ENCODE results near the gene ROR2.

Gene ROR2

GRCh38 chr9:91840882-91841281, 109.1 kb downstream of the ROR2 start:
- no peak for DNase-seq (ENCODE audit: low spot score)

- DNase-seq (ENCODE audit: low spot score), result no peak
These were observed 109.6 kb downstream of the ROR2 start for GRCh38 chr9:91840469-91840868.

DNA sequence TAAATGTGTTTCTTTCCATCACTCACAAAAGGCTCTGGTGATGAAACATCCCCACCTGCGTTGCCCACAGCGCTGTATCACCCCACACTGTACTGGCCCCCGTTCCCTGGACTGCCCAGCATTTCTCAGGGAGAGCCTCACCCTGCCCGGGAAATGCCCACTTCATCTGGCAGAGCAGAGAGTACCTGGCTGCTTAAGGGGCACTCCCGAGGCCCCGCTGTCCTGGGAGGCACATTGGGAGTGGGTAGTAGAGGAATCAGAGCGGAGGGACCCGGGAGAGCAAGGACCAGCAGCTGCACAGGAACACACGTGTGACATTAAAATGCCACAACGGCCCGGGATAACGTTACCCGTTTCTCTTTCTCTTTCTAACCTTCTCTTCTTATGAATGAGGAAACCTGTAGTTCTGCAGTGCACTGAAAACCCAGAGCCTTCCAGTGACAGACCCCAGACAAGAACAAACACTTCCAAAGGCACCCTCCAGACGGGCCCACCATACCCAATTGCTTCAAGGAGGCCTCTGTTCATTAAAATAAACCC, 110.0 kb downstream of the ROR2 start:
- no peak for DNase-seq (ENCODE audit: low spot score)

- DNase-seq (ENCODE audit: low spot score), result no peak
These were observed 111.9 kb downstream of the ROR2 start for GRCh38 chr9:91837981-91838731.

- DNase-seq (ENCODE audit: low spot score), result no peak
These were observed 113.5 kb downstream of the ROR2 start for GRCh38 chr9:91836515-91836914.

GRCh38 chr9:91835632-91836031, 114.4 kb downstream of the ROR2 start:
- no peak for DNase-seq (ENCODE audit: low spot score)

DNA sequence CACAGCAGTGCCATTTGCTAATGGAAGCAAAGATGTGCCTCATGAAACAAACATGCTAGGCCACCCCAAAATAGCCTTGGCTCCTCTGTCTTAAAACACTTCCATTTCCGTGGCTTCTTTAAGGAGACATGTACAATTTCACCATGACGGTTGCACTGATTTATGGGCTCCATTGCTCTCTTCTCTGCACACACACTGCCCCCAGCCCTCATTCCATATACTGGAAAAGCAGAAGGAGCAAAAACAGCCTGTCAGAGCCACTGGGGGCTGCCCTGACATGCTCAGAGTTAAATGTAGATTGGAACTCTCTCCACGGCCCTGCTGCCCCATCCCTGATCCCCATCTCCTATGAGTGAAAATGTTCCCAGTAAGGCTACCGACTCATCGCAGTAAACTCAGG, 114.8 kb downstream of the ROR2 start:
- no peak for DNase-seq (ENCODE audit: low spot score)

GRCh38 chr9:91834740-91835139, 115.3 kb downstream of the ROR2 start:
- no peak for DNase-seq (ENCODE audit: low spot score)

DNA sequence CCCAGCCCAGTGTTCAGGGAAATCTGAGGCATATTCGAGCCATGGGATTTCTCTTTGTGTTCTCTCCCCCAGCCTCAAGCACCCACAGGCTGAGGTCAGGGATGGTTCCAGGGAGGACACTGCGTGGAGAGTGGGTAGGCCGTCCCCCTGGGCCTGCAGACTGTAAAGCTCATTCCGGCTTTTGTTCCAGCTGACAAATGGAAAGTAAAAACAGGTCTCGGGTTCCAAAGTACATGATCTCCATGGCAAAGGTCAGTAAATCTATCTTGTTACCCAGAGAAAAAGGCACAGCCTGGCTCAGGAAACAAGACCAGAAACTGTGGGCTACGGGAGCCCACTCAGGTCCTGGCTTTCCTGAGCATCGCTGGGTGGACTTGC, 116.2 kb downstream of the ROR2 start:
- no peak for DNase-seq (ENCODE audit: low spot score)

DNA sequence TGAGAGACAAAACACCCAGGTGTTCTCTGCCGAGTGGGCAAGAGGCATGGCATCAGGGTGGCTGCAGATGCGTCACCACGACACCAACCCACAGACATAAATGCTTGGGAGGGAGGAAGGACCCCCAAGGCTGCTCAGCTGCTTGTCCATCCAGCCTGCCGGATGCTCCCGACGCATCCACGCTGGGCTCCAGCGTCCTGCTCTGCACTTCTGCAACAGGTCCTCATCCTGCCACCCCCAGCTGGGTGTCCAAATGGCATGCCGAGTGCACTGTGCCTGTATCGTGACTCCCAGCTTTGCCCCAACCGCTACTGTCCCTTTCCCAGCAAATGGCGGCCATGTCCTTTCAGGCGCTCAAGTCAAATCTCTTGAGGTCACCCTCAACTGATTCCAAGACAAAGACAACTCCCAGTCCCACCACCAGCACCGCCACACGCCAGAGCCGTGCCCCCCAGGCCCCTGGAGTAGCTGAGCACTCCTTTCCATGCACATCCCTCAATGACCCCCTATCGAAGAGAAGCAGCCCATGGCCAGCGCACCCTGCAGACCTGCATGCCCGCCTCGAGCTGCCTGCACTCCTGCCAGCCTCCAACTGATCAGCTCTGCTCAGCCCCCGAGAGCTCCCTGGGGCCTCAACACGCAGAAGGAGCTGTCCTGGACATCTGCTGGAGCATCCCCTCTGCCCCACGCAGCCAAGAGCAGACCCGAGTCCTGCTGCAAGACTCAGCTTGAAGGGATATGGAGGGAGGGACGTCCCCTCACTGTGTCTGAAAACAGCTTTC, 116.7 kb downstream of the ROR2 start:
- DNase-seq (ENCODE audit: low spot score), result no peak

GRCh38 chr9:91832322-91832721, 117.7 kb downstream of the ROR2 start:
- DNase-seq (ENCODE audit: low spot score), result no peak

- no peak for DNase-seq (ENCODE audit: low spot score)
These were observed 124.2 kb downstream of the ROR2 start for GRCh38 chr9:91825866-91826265.

- DNase-seq (ENCODE audit: low spot score), result no peak
These were observed 124.6 kb downstream of the ROR2 start for GRCh38 chr9:91825422-91825821.

- no peak for DNase-seq (ENCODE audit: low spot score)
These were observed 125.3 kb downstream of the ROR2 start for GRCh38 chr9:91824601-91825305.

GRCh38 chr9:91824151-91824550, 125.9 kb downstream of the ROR2 start:
- DNase-seq (ENCODE audit: low spot score), result no peak

DNA sequence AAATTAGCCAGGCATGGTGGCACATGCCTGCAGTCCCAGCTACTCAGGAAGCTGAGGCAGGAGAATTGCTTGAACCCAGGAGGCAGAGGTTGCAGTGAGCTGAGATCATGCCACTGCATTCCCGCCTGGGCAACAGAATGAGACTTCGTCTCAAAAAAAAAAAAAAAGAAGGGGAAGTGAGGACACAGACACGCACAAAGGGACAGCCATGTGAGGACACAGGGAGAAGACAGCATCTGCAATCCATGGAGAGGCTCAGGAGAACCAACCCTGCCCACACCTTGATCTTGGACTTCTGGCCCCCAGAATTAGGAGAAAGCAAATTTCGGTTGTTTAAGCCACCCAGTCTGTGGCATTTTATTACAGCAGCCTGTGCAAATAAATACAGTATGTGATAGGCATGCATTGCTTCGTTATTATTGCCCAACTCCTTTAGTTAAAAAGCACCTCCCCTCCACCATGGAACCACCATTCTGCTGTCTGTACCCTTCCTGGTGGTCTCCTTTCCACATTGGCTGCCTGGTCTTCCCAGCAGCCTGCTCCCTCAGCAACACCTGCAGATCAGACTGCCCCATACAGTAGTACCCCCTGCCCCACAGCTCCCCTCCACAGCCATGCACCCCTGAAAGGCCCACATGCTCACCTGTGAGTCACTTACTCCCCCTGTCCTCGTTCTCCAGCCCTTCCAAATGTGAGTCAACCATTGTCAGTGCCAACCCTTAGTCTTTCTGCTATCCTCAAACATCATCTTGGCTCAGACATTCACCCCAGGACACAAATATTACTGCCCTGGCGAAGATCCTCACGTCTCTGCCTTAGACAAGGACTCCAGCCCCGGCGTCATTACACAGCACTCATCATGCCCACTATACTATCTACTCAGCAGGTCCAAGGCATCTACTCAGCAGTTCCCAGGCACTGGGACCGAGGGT, 128.8 kb downstream of the ROR2 start:
- DNase-seq (ENCODE audit: low spot score), result no peak

DNA sequence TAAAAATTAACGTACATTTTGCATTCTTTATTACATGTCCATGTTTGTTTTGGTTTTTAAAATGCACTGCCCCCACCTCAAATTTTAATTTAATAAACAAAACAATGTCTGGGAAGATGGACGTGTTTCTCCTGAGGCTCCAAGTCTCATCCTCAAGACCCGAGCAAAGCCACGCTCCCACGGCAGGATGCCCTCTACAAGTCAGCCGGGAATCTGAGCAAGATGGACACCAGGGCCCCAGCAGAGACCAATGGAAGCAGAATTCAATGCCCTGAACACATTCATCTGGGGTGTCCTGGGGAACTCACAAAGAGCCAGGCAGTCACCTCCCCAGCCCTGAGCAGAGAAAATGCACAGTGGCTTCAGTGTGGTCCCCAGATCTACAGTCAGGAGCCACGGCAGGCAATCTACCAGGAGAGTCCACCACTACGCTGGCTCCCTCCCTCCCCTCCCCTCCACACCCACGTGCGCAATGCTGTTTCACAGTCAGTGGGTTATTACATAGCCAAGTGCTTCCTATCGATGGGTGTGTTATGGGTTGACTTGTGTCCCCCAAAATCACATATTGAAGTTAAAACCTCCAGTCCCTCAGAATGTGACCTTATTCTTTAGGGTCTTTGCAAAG, 129.8 kb downstream of the ROR2 start:
- no peak for DNase-seq (ENCODE audit: low spot score)

- DNase-seq (ENCODE audit: low spot score), result no peak
These were observed 131.2 kb downstream of the ROR2 start for GRCh38 chr9:91818647-91819403.

DNA sequence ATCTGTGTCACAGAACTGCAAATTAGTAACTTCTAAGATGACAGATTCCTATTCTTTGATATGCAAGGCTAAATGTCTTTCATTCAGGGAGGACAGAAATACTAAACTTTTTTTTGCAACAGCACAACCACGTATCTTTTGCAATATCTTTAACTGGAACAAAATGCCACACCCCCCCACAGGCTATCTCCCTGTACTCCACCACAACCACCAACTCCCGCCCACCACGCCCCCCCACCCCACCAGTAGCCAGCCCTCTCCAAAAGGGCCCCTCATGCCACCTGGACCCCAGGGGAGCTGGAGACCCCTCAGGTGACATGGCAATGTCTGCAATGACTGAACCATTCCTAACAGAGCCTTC, 131.8 kb downstream of the ROR2 start:
- DNase-seq (ENCODE audit: low spot score), result no peak

DNA sequence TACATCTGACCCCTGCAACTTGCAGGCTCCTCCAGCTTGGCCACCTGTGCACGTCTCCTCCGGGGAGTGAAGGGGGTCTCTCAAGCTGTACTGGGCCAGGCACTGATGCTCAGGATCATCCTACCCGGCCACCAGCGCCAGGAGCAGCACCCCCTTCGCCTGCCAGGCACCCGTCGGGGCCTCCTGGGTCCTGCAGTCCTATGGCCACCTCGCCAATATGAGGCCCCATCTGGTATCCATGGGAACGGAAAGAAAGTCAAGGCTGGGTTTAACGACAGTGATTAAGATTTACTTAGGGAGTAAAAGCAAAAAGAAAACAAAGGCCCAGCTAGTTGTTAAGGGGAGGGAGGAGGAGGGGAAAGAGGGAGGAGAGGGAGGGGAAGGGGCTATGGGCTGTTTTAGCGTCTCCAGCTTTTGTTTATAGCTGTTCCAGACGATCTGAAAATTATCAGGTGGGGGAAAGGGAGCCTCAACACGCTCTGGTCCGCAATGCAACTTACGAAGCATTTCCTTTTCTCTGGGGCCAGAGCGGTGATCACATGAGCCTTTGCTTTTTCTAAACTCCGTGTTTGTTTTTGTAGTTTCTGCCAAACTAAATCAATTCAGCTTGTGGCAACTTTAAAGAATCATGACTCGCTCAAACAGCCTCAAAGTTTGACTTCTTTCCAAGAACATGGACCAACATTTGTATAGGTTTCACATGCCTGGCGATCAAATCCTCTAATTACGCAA, 132.4 kb downstream of the ROR2 start:
- no peak for DNase-seq (ENCODE audit: low spot score)

Data from pons (tissue), 1 donor.